ENCODE data around the gene RAPGEF2. TPM values are rescaled to one million over a fixed set of nuclear protein-coding genes. Genes with fewer than 3 reads are reported as not detected.

Gene RAPGEF2
- total and polyA plus RNA-seq, 2 of the 8 experiments (the other 6 are each of a cell fraction or from before 2014, with no cell fraction given) = 24.4 to 48.6 TPM

- no peak for TF ChIP-seq RAD21 (IDR thresholded peaks at IDR 0.05 in 1 of 2, conservative IDR thresholded peaks at IDR 0.05 in 1 of 2; ENCODE audit: low read depth in 2 of 2, low read length in 2 of 2)
- TF ChIP-seq HDAC2 (IDR thresholded peaks at IDR 0.05; ENCODE audit: borderline replicate concordance in 1 of 2, low read depth in 2 of 2, low read length in 2 of 2) = no peak
These were observed 117.5 kb downstream of the RAPGEF2 start (continued) for GRCh38 chr4:159220353-159220752.

All from H1 (cell line).